OCI-LY7 (cell line): ENCODE data around the gene MUC6. TPM values are rescaled to one million over a fixed set of nuclear protein-coding genes. Genes with fewer than 3 reads are reported as not detected.

Experiments used
- BruUV-seq: library from RNA; stranded (reverse); fragments of 400-500 nt; replicated peaks from 2 replicates; lab custom pipeline; 2021; lab: Mats Ljungman, UMichigan
- CTCF ChIA-PET: fragments of 300-600 bp; sonication (Branson Sonifier 250); formaldehyde crosslinking; loops from one replicate; lab custom pipeline; 2022; ENCODE audit warnings: antibody characterized with exemption; ENCODE audit not compliant: unreplicated experiment; lab: Charles Lee
- POLR2A ChIA-PET: fragments of 300-600 bp; sonication (Branson Sonifier 250); formaldehyde crosslinking; loops from one replicate; lab custom pipeline; 2022; ENCODE audit warnings: antibody characterized with exemption; lab: Charles Lee
- DNase-seq: peaks from one replicate; pipeline ENCODE4 v3.0.0-alpha.2; 2015; ENCODE audit warnings: low spot score
- H2AFZ ChIP-seq: fragments of 200-600 bp; sonication (generic), shearing (Covaris generic); 2 replicates; pipeline ENCODE4 v1.6.1; 2014; ENCODE audit warnings: mild to moderate bottlenecking, antibody characterized with exemption, low read length, moderate library complexity
- H3K27ac ChIP-seq: fragments of 200-600 bp; sonication (generic); 2 replicates; pipeline ENCODE4 v1.5.1; 2014; ENCODE audit warnings: mixed run types, low read depth, mild to moderate bottlenecking, moderate library complexity, low read length, inconsistent platforms; ENCODE audit not compliant: poor library complexity, severe bottlenecking
- H3K36me3 ChIP-seq: fragments of 200-600 bp; sonication (generic); 2 replicates; pipeline ENCODE4 v1.6.1; 2014; ENCODE audit warnings: mild to moderate bottlenecking, antibody characterized with exemption, low read length, moderate library complexity, mixed read lengths; ENCODE audit not compliant: insufficient read depth
- H3K4me1 ChIP-seq: fragments of 200-600 bp; sonication (generic); 2 replicates; pipeline ENCODE4 v1.5.1; 2014; ENCODE audit warnings: mild to moderate bottlenecking, low read length; ENCODE audit not compliant: insufficient read depth, poor library complexity, severe bottlenecking
- H3K4me2 ChIP-seq: fragments of 200-600 bp; sonication (generic); 2 replicates; pipeline ENCODE4 v1.6.1; 2014; ENCODE audit warnings: mild to moderate bottlenecking, low read length
- H3K4me3 ChIP-seq: fragments of 200-600 bp; sonication (generic); 2 replicates; pipeline ENCODE4 v1.5.1; 2014; ENCODE audit warnings: mild to moderate bottlenecking, low read depth, low read length; ENCODE audit not compliant: poor library complexity, severe bottlenecking
- H3K79me2 ChIP-seq: fragments of 200-600 bp; sonication (generic); 2 replicates; pipeline ENCODE4 v1.6.1; 2016; ENCODE audit warnings: low read depth, mild to moderate bottlenecking, low read length, moderate library complexity, mixed read lengths; ENCODE audit not compliant: insufficient read depth
- H3K9me2 ChIP-seq: fragments of 200-600 bp; sonication (generic); 2 replicates; pipeline ENCODE4 v1.6.1; 2016; ENCODE audit warnings: mild to moderate bottlenecking, low read length, mixed read lengths; ENCODE audit not compliant: insufficient read depth
- H3K9me3 ChIP-seq: fragments of 200-600 bp; sonication (generic); 2 replicates; pipeline ENCODE4 v1.6.1; 2014; ENCODE audit warnings: mild to moderate bottlenecking, mixed run types, low read length, mixed read lengths
- H4K20me1 ChIP-seq: fragments of 200-600 bp; sonication (generic); 2 replicates; pipeline ENCODE4 v1.6.1; 2014; ENCODE audit warnings: mild to moderate bottlenecking, antibody characterized with exemption, low read length, moderate library complexity, mixed read lengths; ENCODE audit not compliant: insufficient read depth
- EZH2phosphoT487 ChIP-seq: fragments of 200-600 bp; sonication (generic); IDR thresholded peaks from 2 replicates; pipeline ENCODE4 v1.6.1; 2018; ENCODE audit warnings: low read depth, borderline replicate concordance, mild to moderate bottlenecking, mixed run types, antibody characterized with exemption, low read length, moderate library complexity, mixed read lengths
- intact Hi-C: fragments of 100-400 bp; cut with micrococcal nuclease; formaldehyde crosslinking; loops from one replicate; pipeline ENCODE4 v1.10.0; 2022; ENCODE audit not compliant: unreplicated experiment
- total RNA-seq, 2 experiments: library from RNA; depleted of rRNA in 1 of 2; stranded (reverse); fragments of >200 nt in 1 of 2; shearing (Covaris generic) in 1 of 2; gene quantifications; 2 replicates each; pipeline ENCODE4 v1.2.3, GENCODE V29; 2014 to 2022
- TF ChIP-seq, protein P1 (sequence below): fragments of 200-600 bp; sonication (generic); conservative IDR thresholded peaks from 2 replicates; pipeline ENCODE4 v1.5.1; 2014; ENCODE audit warnings: mild to moderate bottlenecking, antibody characterized with exemption, low read length, moderate library complexity, mixed read lengths

The MUC6 gene
- total RNA-seq, 2 experiments from 2014 or later = not detected

DNA sequence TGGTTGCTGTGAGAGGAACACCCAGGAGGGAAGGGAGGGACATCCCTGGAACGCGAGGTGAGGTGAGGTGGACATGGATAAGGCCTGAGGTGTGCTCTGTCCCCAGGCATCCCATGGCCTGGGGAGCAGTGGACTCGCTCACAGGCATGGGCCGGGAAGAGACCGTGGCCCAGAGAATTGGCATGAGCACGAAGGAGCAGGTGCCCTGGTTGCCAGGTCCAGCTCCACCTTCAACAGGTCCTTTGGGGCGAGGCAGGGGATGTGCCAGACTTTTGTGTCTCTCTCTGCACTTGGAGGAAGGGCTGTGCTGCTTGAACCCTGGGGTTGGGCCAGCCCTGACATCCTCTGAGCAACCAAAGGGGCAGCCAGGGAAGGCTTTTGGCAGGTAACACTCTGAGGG lies 21.5 kb downstream of the MUC6 start:
- no peak for DNase-seq
- H3K9me2 ChIP-seq = no peaks in the 10 kb centered on the region
- CTCF ChIA-PET = no interaction called here
- no peak overlapping the region for H3K4me2 ChIP-seq
- no peak overlapping the region for H2AFZ ChIP-seq
- H3K36me3 ChIP-seq = 0 out of 2 replicates have a peak, but pooled peaks cover 6% of the 10 kb centered on the region
- no peaks in the 10 kb centered on the region for H3K79me2 ChIP-seq
- H3K4me3 ChIP-seq = no peak overlapping the region
- BruUV-seq = no TSS peak
- no peak overlapping the region for H3K27ac ChIP-seq
- no peaks in the 10 kb centered on the region for H3K4me1 ChIP-seq
- no peaks in the 10 kb centered on the region for H3K9me3 ChIP-seq
- POLR2A ChIA-PET = no interaction called here
- no peaks in the 10 kb centered on the region for H4K20me1 ChIP-seq
- no peak for TF ChIP-seq EZH2phosphoT487
- TF ChIP-seq, protein P1, sequence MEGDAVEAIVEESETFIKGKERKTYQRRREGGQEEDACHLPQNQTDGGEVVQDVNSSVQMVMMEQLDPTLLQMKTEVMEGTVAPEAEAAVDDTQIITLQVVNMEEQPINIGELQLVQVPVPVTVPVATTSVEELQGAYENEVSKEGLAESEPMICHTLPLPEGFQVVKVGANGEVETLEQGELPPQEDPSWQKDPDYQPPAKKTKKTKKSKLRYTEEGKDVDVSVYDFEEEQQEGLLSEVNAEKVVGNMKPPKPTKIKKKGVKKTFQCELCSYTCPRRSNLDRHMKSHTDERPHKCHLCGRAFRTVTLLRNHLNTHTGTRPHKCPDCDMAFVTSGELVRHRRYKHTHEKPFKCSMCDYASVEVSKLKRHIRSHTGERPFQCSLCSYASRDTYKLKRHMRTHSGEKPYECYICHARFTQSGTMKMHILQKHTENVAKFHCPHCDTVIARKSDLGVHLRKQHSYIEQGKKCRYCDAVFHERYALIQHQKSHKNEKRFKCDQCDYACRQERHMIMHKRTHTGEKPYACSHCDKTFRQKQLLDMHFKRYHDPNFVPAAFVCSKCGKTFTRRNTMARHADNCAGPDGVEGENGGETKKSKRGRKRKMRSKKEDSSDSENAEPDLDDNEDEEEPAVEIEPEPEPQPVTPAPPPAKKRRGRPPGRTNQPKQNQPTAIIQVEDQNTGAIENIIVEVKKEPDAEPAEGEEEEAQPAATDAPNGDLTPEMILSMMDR = no peak
- intact Hi-C loops = no loop called here

DNA sequence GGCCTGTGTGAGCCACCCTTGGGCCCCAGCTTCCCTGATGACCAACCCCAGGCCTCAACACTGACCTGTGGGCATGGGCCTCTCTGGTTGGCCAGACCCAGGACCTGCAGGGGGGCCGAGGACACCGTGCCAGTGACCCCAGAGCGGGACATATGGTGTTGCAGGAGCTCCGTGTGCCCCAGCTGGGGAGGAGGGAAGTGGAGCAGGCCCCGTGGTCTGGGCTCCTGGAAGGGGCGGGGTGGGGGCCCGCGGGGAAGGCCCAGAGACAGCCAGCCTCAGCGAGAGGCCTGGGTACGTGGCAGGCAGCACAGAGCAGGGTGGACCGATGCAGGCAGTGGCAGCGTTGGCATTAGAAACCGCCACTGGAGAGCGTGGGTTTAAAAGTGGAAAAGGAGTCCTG lies 22.2 kb downstream of the MUC6 start:
- Histone ChIP-seq H3K9me2 (no peaks in the 10 kb centered on the region), H3K9me3 (no peaks in the 10 kb centered on the region), H2AFZ (no peak overlapping the region), H3K27ac (no peak overlapping the region), H3K4me3 (no peak overlapping the region), H3K79me2 (no peaks in the 10 kb centered on the region), H3K36me3 (peaks cover 11% of the 10 kb centered on the region; the same call in 1 of the 2 replicates), H3K4me2 (no peak overlapping the region), H4K20me1 (no peaks in the 10 kb centered on the region), H3K4me1 (no peaks in the 10 kb centered on the region)
- no peak for TF ChIP-seq EZH2phosphoT487
- TF ChIP-seq, protein P1 = no peak
- DNase-seq = no peak
- POLR2A ChIA-PET = no interaction called here
- CTCF ChIA-PET = no interaction called here
- intact Hi-C loops = no loop called here
- no TSS peak for BruUV-seq

DNA sequence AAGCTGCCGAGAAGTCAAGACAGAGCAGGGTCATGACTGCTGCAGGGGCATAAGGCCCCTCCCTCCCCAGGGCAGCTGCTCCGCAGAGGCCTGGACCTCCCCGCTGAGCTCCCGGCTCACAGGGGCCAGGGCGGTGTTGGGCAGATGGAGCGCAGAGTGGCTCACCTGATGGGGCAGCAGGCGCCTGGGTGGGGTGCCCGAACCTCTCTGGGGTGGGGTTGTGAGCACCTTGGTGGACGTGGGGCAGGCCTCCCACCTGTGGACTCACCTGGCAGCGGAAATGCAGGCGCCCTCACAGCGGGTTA lies 22.9 kb downstream of the MUC6 start:
- no peak overlapping the region for H3K4me3 ChIP-seq
- CTCF ChIA-PET = no interaction called here
- POLR2A ChIA-PET = no interaction called here
- no TSS peak for BruUV-seq
- H2AFZ ChIP-seq = no peak overlapping the region
- no peak overlapping the region for H3K4me2 ChIP-seq
- intact Hi-C loops = no loop called here
- no peaks in the 10 kb centered on the region for H3K79me2 ChIP-seq
- no peak for DNase-seq
- H3K4me1 ChIP-seq = no peaks in the 10 kb centered on the region
- peaks cover 11% of the 10 kb centered on the region; the same call in 1 of the 2 replicates for H3K36me3 ChIP-seq
- H3K9me3 ChIP-seq = no peaks in the 10 kb centered on the region
- no peaks in the 10 kb centered on the region for H4K20me1 ChIP-seq
- H3K9me2 ChIP-seq = no peaks in the 10 kb centered on the region
- TF ChIP-seq, protein P1 = no peak
- no peak for TF ChIP-seq EZH2phosphoT487
- H3K27ac ChIP-seq = no peak overlapping the region
